Activated CD8-positive, alpha-beta memory T cell treated with anti-CD3 and anti-CD28 coated beads, Interleukin-2, amount 10 ng/mL, durations not matched to agents 7 days and 5 days (primary cell): ENCODE measurements around the gene EDN2. TPM values are rescaled to one million over a fixed set of nuclear protein-coding genes. Genes with fewer than 3 reads are reported as not detected.

Experiments used
- ATAC-seq: fragments of 150-1000 bp; cut with Tn5 transposase; one replicate; pipeline ENCODE4 v1.10.0; 2021; ENCODE audit warnings: moderate library complexity
- CTCF ChIA-PET: fragments of 350-600 bp; sonication (Branson Sonifier 250); formaldehyde crosslinking; loops from one replicate; lab custom pipeline; 2021; ENCODE audit warnings: antibody characterized with exemption; lab: Charles Lee
- DNase-seq: peaks from one replicate; pipeline ENCODE4 v3.0.0-alpha.2; 2020
- H3K27ac Mint-ChIP-seq: one replicate; pipeline ENCODE4 v1.8.0; 2021; ENCODE audit warnings: mild to moderate bottlenecking, mixed read lengths
- H3K27me3 Mint-ChIP-seq: one replicate; pipeline ENCODE4 v1.8.0; 2021; ENCODE audit warnings: mixed read lengths
- H3K36me3 Mint-ChIP-seq: one replicate; pipeline ENCODE4 v1.8.0; 2021; ENCODE audit warnings: mild to moderate bottlenecking, mixed read lengths
- H3K4me1 Mint-ChIP-seq: one replicate; pipeline ENCODE4 v1.8.0; 2021; ENCODE audit warnings: mixed read lengths
- H3K4me3 Mint-ChIP-seq: one replicate; pipeline ENCODE4 v1.8.0; 2021; ENCODE audit warnings: mild to moderate bottlenecking, moderate library complexity, mixed read lengths
- H3K9me3 Mint-ChIP-seq: one replicate; pipeline ENCODE4 v1.8.0; 2022; ENCODE audit warnings: low read depth, mixed read lengths
- total RNA-seq, 2 experiments: library from RNA; stranded (reverse); gene quantifications; one replicate each; pipeline ENCODE4 v1.2.3, GENCODE V29; 2021

Gene EDN2
- total RNA-seq, 2 experiments from 2014 or later, result not detected

- no peaks in the 10 kb centered on the region for H3K4me1 Mint-ChIP-seq
- no peak for ATAC-seq
- no peaks in the 10 kb centered on the region for H3K9me3 Mint-ChIP-seq
- DNase-seq, result no peak
- H3K27ac Mint-ChIP-seq, result no peak overlapping the region
- no peaks in the 10 kb centered on the region for H3K36me3 Mint-ChIP-seq
- no peak overlapping the region for H3K4me3 Mint-ChIP-seq
- H3K27me3 Mint-ChIP-seq, result peaks cover 10% of the 10 kb centered on the region
- CTCF ChIA-PET, result interaction anchor here (1.3 kb wide), 1 partner anchor 21 kb away, joined by 4 read pairs; no protein-coding TSS in a partner anchor
Observed at GRCh38 chr1:41471658-41472057, 12.8 kb downstream of the EDN2 start.

GRCh38 chr1:41469706-41470105 lies 14.8 kb downstream of the EDN2 start:
- Mint-ChIP-seq H3K36me3 (no peaks in the 10 kb centered on the region), H3K27ac (no peak overlapping the region), H3K4me3 (no peak overlapping the region), H3K9me3 (no peaks in the 10 kb centered on the region), H3K27me3 (peaks cover 10% of the 10 kb centered on the region), H3K4me1 (no peaks in the 10 kb centered on the region)
- ATAC-seq (no peak), DNase-seq (no peak)
- CTCF ChIA-PET, result no interaction called here

- Mint-ChIP-seq H3K27me3 (peaks cover 9% of the 10 kb centered on the region), H3K4me1 (no peaks in the 10 kb centered on the region), H3K36me3 (no peaks in the 10 kb centered on the region), H3K4me3 (no peak overlapping the region), H3K9me3 (no peaks in the 10 kb centered on the region), H3K27ac (no peak overlapping the region)
- CTCF ChIA-PET, result no interaction called here
- ATAC-seq, result no peak
- no peak for DNase-seq
Observed at GRCh38 chr1:41468122-41468762, 16.2 kb downstream of the EDN2 start.

- CTCF ChIA-PET, result no interaction called here
- H3K4me3 Mint-ChIP-seq, result no peak overlapping the region
Observed at GRCh38 chr1:41467673-41468072, 16.8 kb downstream of the EDN2 start.

GRCh38 chr1:41466146-41466545 lies 18.3 kb downstream of the EDN2 start:
- Mint-ChIP-seq H3K27ac (no peak overlapping the region), H3K36me3 (no peaks in the 10 kb centered on the region), H3K9me3 (no peaks in the 10 kb centered on the region)

More at GRCh38 chr1:41467673-41468072, 16.8 kb downstream of the EDN2 start:
- Mint-ChIP-seq H3K36me3 (no peaks in the 10 kb centered on the region), H3K27ac (no peak overlapping the region), H3K4me1 (no peaks in the 10 kb centered on the region), H3K9me3 (no peaks in the 10 kb centered on the region), H3K27me3 (peaks cover 5% of the 10 kb centered on the region)
- DNase-seq (no peak), ATAC-seq (no peak)

GRCh38 chr1:41465741-41466140 lies 18.7 kb downstream of the EDN2 start:
- no peaks in the 10 kb centered on the region for H3K4me1 Mint-ChIP-seq
- no peaks in the 10 kb centered on the region for H3K27me3 Mint-ChIP-seq
- no peaks in the 10 kb centered on the region for H3K9me3 Mint-ChIP-seq
- H3K4me3 Mint-ChIP-seq, result no peak overlapping the region
- H3K27ac Mint-ChIP-seq, result no peak overlapping the region
- CTCF ChIA-PET, result no interaction called here
- ATAC-seq (no peak), DNase-seq (no peak)
- no peaks in the 10 kb centered on the region for H3K36me3 Mint-ChIP-seq

More at GRCh38 chr1:41466146-41466545, 18.3 kb downstream of the EDN2 start:
- no peaks in the 10 kb centered on the region for H3K27me3 Mint-ChIP-seq
- ATAC-seq (no peak), DNase-seq (no peak)
- no peaks in the 10 kb centered on the region for H3K4me1 Mint-ChIP-seq
- H3K4me3 Mint-ChIP-seq, result no peak overlapping the region
- CTCF ChIA-PET, result no interaction called here

- no peak overlapping the region for H3K27ac Mint-ChIP-seq
- CTCF ChIA-PET, result interaction anchor here (1.5 kb wide), 1 partner anchor 28 kb away, joined by 3 read pairs; no protein-coding TSS in a partner anchor
- ATAC-seq (no peak), DNase-seq (no peak)
- no peaks in the 10 kb centered on the region for H3K4me1 Mint-ChIP-seq
- H3K9me3 Mint-ChIP-seq, result no peaks in the 10 kb centered on the region
- no peaks in the 10 kb centered on the region for H3K27me3 Mint-ChIP-seq
- no peaks in the 10 kb centered on the region for H3K36me3 Mint-ChIP-seq
- H3K4me3 Mint-ChIP-seq, result no peak overlapping the region
Observed at GRCh38 chr1:41464885-41465284, 19.6 kb downstream of the EDN2 start.

GRCh38 chr1:41463516-41463915 lies 21.0 kb downstream of the EDN2 start:
- CTCF ChIA-PET, result interaction anchor here (1.5 kb wide), 1 partner anchor 29 kb away, joined by 3 read pairs; no protein-coding TSS in a partner anchor
- Mint-ChIP-seq H3K9me3 (no peaks in the 10 kb centered on the region), H3K4me1 (no peaks in the 10 kb centered on the region), H3K4me3 (no peak overlapping the region), H3K27me3 (peaks cover 1% of the 10 kb centered on the region), H3K36me3 (no peaks in the 10 kb centered on the region), H3K27ac (no peak overlapping the region)
- ATAC-seq, result no peak
- DNase-seq, result no peak

- DNase-seq (no peak), ATAC-seq (no peak)
- Mint-ChIP-seq H3K4me3 (no peak overlapping the region), H3K36me3 (no peaks in the 10 kb centered on the region), H3K27me3 (peaks cover 4% of the 10 kb centered on the region), H3K9me3 (no peaks in the 10 kb centered on the region), H3K27ac (no peak overlapping the region), H3K4me1 (no peaks in the 10 kb centered on the region)
- CTCF ChIA-PET, result no interaction called here
Observed at GRCh38 chr1:41462680-41463004, 21.8 kb downstream of the EDN2 start.

- DNase-seq, result no peak
- H3K9me3 Mint-ChIP-seq, result no peaks in the 10 kb centered on the region
- CTCF ChIA-PET, result no interaction called here
- peaks cover 4% of the 10 kb centered on the region for H3K27me3 Mint-ChIP-seq
- ATAC-seq, result no peak
- no peaks in the 10 kb centered on the region for H3K4me1 Mint-ChIP-seq
- H3K36me3 Mint-ChIP-seq, result no peaks in the 10 kb centered on the region
- no peak overlapping the region for H3K27ac Mint-ChIP-seq
- no peak overlapping the region for H3K4me3 Mint-ChIP-seq
Observed at GRCh38 chr1:41461790-41462679, 22.4 kb downstream of the EDN2 start.

GRCh38 chr1:41456847-41457540 lies 27.5 kb downstream of the EDN2 start:
- Mint-ChIP-seq H3K27ac (no peak overlapping the region), H3K27me3 (peaks cover 4% of the 10 kb centered on the region), H3K9me3 (no peaks in the 10 kb centered on the region), H3K4me3 (no peak overlapping the region), H3K4me1 (no peaks in the 10 kb centered on the region), H3K36me3 (no peaks in the 10 kb centered on the region)
- CTCF ChIA-PET, result no interaction called here
- no peak for ATAC-seq
- DNase-seq, result no peak

GRCh38 chr1:41455479-41456332 lies 28.8 kb downstream of the EDN2 start:
- Mint-ChIP-seq H3K9me3 (no peaks in the 10 kb centered on the region), H3K4me3 (no peak overlapping the region), H3K27ac (no peak overlapping the region), H3K4me1 (no peaks in the 10 kb centered on the region), H3K27me3 (peaks cover 4% of the 10 kb centered on the region), H3K36me3 (no peaks in the 10 kb centered on the region)
- CTCF ChIA-PET, result no interaction called here
- ATAC-seq, result no peak
- no peak for DNase-seq

GRCh38 chr1:41454406-41454805 lies 30.1 kb downstream of the EDN2 start:
- ATAC-seq, result no peak
- Mint-ChIP-seq H3K9me3 (no peaks in the 10 kb centered on the region), H3K27me3 (peaks cover 8% of the 10 kb centered on the region), H3K4me3 (no peak overlapping the region), H3K36me3 (no peaks in the 10 kb centered on the region), H3K27ac (no peak overlapping the region), H3K4me1 (no peaks in the 10 kb centered on the region)
- CTCF ChIA-PET, result no interaction called here
- DNase-seq, result no peak
